SK-N-DZ (cell line): Measurements from ENCODE around the gene SNAI1.

Experiments used
- DNase-seq: peaks from one replicate; pipeline ENCODE4 v3.0.0-alpha.2; 2015; ENCODE audit warnings: low spot score

Gene SNAI1

GRCh38 chr20:50012282-50013263 is 29.8 kb downstream of the SNAI1 start:
- DNase-seq, result peak; percentile 83

GRCh38 chr20:50013976-50014375 is 31.2 kb downstream of the SNAI1 start:
- DNase-seq, result no peak

GRCh38 chr20:50014570-50015562 is 32.1 kb downstream of the SNAI1 start:
- DNase-seq, result peak; percentile 79

GRCh38 chr20:50015636-50015992 is 32.8 kb downstream of the SNAI1 start:
- DNase-seq, result no peak

- peak; percentile 100 for DNase-seq
Measured at GRCh38 chr20:50015993-50016770, 33.4 kb downstream of the SNAI1 start.

GRCh38 chr20:50017160-50017559 is 34.4 kb downstream of the SNAI1 start:
- peak; percentile 66 for DNase-seq

- no peak for DNase-seq
Measured at GRCh38 chr20:50017576-50018248, 34.9 kb downstream of the SNAI1 start.

GRCh38 chr20:50019466-50020256 is 36.9 kb downstream of the SNAI1 start:
- no peak for DNase-seq

GRCh38 chr20:50020288-50020687 is 37.5 kb downstream of the SNAI1 start:
- DNase-seq, result no peak

- DNase-seq, result no peak
Measured at GRCh38 chr20:50022676-50023075, 39.9 kb downstream of the SNAI1 start.

- no peak for DNase-seq
Measured at GRCh38 chr20:50023116-50023805, 40.5 kb downstream of the SNAI1 start.

- DNase-seq, result no peak
Measured at GRCh38 chr20:50026746-50027575, 44.2 kb downstream of the SNAI1 start.

GRCh38 chr20:50027611-50028105 is 44.9 kb downstream of the SNAI1 start:
- DNase-seq, result no peak

- no peak for DNase-seq
Measured at GRCh38 chr20:50029083-50029696, 46.4 kb downstream of the SNAI1 start.

- DNase-seq, result no peak
Measured at GRCh38 chr20:50029697-50030461, 47.1 kb downstream of the SNAI1 start.

GRCh38 chr20:50032955-50033666 is 50.3 kb downstream of the SNAI1 start:
- DNase-seq, result no peak
